HG02870 (cell line): Measurements from ENCODE around the gene BCAP31.
"Not testable (repeated sequence)": the region's sequence is repeated elsewhere in the genome, so short reads cannot be mapped to it uniquely, and the experiment has no call there.

ENCODE experiments used
- ATAC-seq: cut with Tn5 transposase; IDR thresholded peaks from one replicate; pipeline ENCODE4 v1.9.1; 2021; ENCODE audit warnings: mild to moderate bottlenecking, moderate library complexity; ENCODE audit not compliant: unreplicated experiment

BCAP31 gene

DNA sequence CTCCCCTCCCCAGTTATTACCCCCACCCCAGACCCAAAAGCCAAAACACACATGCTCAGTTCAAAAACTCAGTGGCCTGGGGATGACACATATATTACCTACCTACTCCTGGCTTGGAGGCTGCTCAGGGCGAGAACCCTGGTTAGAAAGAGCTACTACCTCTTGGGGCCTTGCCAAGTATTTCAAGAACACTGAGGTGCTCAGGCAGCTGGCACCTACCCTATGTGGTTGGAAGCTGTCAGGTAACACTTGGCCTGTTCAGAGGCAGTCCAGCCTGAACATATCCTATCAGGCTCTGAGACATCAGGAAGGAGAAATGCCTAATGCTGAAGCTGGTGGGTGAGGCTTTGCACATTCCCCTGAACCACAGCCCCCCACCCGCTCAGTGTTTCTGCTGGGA lies 4.9 kb downstream of the BCAP31 start:
- no peak for ATAC-seq

DNA sequence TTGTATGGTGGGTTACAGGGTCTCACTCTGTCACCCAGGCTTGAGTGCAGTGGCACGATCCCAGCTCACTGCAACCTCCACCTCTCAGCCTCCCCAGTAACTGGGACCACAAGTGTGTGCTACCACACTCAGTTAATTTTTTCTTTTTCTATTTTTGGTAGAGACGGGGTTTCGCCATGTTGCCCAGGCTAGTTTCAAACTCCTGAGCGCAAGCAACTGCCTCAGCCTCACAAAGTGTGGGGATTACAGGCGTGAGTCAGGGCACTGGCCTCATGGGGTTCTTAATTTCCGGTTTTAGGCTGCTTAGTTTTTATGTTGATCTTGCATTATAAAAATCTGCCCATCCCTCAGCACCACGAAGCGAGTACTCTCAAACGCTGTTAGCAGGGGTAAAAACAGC lies 6.7 kb downstream of the BCAP31 start:
- ATAC-seq, result no peak

DNA sequence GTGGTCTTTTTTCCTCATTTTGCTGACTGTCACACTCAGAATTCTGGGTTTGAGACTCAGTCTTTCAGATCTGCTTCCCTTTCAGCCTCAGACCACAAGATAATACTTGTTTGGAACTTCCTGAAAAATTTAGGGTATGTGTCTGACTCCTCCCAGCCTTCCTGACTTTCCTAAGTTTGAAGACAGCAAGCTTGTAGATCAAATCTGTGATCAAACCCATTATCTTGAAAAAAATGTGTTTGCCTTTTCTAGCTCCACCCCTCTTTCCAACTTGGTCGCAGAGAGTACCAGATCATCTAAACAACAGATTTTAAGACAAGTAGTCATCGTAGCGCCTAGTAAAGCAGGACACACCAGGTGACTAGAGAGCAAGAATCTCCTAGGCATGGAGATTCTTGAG lies 9.9 kb downstream of the BCAP31 start:
- no peak for ATAC-seq

DNA sequence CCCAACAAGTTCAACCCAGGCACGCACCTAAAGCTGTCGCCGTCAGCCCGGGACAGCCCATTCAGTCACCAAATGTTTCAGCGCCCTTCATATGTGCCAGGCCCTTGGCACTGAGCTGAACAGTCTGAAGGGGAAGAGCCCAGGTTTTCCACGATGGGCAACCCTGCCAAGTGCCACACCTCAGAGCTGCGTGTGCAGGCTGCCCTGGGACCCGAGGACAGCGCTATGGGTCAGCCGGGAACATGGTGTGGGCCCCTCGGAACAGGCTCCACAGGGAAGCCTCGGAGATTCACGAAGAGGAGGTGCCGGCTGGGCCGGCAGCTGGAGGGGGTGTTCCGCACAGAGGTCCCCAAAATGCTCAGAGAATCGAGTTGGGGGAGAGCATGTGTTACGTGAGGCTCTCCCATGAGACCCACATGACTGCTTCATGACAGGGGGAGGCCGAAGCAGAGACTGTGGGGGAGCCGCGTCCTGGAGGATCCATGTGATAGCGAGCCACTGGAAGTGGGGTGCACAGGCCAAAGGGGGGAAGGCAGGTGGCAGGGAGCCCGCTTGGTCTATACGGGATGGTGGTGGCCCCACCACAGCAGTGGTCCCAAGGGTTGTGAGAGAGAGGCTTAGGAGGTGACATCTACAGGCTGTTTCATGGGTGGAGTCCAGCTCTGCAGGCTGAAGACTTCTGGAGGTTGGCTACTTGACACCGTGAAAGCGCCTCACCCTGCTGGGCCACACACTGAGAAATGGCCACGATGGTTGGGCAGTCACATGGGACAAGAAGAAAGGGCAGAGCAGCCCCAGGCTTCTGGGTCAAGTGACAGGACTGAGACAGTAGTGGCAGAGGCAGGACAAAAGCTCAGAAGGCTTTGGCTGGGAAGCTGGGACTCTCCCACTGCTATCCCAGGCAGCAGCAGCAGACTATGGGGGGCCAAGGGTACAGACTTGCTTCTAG lies 14.2 kb downstream of the BCAP31 start:
- no peak for ATAC-seq

DNA sequence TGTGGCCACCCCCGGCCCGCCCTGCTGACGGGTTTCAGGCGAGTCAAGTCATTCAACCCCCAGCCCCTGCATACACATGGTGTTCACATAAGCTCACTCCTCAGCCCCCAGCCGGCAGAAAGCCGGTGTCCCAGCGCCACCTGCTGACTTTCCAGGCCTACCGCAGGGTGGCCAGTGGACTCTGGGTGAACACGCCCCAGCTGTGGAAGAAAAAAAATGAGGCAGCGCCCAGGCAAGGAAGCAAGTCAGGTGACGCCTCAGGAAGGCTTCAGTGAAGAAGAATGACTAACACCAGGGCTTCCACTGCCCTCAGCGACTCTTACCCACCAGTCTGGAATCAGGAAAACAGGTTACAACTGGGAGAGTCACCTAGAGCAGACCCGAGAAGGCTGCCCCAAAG lies 15.8 kb downstream of the BCAP31 start:
- no peak for ATAC-seq

DNA sequence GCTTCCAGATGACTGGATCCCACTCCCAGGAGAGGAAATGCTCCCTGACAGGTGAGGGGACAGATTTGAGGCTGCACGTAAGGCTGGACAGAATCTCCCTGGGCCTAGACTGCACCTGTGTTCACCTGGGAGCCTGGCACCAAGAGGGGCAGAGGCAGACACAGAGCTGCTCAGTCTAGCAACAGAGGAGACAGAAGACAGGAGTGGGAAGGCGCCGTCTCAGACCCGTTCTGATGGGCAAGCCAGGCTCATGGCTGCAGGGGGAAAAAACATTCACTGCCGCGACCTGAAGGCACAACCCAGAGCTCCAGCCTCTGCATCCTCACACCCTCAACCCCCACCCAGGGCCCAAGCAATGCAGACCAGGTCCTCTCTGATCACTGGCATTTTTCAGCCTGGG lies 16.8 kb downstream of the BCAP31 start:
- no peak for ATAC-seq

DNA sequence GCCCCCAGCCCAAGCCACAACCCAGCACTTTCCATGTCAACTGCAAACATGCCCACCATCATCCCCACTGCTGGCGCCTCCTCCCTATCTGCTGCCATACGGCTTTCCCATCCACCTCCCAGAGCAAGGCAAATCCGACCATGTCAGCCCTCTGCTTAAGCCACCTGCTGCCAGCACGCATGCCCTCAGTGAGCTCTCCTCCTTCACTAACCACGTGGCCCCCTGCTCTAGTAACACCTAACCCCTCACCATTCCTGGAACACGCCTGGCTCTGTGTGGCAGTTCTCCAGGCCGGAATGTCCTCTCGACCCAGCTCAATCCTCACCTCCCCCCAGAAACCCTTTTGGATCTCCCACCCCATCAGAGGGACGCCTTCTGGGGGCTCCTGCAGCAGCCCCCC lies 17.4 kb downstream of the BCAP31 start:
- ATAC-seq, result no peak

DNA sequence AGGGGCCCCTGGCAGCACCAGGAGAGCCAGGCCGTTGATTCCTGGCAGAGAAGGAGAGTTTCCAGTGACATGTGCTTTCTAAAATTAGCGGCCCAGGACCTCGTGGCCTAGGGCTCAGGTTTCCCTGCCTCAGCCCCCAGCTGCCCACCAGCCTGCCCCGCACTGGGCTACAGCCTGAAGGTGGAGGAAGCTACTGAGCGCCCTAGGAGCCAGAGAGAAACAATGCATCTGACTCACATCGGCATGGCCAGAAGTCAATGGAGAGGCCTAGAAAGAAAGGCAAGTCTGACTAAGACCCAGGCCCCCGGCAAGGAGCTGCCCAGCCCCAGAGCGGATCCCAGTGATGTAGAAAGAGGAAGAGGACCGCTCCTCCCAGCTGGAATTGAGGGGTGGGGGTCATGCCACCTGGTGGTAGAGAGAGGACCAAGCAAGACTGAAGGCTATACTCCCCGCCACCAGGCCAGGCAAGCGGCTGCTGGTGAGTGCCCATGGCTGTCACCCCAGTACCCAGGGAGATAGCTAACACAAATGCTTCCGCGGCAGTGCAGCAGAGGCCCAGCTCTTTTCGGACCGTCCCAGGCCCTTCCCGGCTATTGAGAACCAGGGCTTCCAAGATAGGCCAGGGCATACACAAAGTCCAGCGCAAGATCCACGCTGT lies 18.7 kb downstream of the BCAP31 start:
- ATAC-seq, result not testable (repeated sequence)

DNA sequence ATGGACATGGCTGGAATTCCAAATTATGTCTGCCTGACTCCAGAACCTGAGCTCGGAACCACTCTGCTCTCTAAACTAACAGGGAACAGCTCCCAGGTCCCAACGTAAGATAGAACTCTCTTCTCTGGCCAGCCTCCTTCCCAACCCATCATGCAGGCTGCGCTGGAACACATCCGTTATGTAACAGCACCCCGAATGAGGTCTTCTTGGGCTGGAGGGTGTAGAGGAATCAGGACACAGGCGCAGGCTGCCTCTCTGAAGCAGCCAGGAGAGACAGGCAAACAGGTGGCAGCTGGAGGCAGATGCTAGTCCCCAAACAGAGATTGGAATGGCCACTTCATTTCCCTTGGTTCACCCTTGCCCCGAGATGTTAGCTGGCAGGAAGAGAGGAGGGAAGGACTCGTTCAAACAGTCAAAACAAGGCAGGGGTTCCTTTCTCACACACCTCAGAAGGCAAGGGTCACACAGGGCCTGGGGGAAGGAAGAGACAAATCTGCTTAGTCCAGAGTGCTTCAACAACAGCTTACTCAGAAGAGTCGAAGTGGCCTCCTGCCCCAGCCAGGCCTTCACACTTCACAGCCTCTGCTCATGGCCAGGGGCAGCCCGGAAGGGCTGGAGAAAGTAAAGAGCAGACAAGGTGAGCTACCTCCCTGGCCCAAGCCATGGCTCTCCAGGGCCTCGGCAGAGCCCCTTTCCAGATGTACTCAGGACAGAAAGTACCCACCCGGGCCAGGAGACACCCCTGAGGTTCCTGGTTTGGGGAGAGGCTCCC lies 19.4 kb downstream of the BCAP31 start:
- ATAC-seq, result not testable (repeated sequence)

DNA sequence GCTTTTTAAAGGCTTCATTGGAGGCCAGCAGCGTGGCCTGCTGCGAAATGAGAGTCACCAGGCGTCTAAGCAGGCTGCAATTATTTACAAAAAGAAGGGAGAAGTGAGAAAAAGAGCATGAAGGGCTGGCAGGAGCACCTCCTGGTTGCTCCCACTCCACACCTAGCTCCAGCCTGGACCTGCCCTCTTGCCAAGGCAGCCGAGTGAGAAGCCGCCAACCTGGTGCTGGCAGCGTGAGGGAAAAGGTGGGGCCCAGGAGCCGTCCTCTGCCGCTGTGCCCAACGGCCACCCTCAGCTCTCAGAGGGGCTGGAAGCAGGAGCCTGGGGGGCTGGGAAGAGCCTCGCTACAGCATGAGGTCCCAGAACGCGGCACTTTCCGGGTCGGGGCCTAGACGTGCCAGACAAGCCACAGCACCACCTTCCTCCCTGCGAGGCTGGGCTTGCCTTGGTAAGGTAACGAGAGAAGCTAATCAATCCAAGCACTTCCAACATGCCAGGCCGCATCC lies 20.1 kb downstream of the BCAP31 start:
- no peak for ATAC-seq

DNA sequence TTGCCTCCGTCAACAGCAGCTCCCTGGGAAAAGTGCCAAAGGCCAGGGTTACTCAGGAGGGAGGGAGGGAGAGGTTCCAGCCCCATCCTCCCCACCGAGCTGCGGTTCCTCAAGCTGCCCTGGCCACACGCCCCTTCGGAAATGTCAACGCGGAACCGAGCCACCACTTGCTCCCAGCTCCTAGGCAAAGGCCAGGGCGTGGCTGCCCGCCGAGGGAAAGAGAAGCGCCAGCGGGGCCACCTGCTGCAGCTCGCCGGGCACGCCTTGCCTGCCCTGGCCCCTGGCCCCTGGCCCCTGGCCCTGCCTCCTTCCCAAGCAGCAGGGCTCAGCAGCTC lies 21.2 kb downstream of the BCAP31 start:
- no peak for ATAC-seq

DNA sequence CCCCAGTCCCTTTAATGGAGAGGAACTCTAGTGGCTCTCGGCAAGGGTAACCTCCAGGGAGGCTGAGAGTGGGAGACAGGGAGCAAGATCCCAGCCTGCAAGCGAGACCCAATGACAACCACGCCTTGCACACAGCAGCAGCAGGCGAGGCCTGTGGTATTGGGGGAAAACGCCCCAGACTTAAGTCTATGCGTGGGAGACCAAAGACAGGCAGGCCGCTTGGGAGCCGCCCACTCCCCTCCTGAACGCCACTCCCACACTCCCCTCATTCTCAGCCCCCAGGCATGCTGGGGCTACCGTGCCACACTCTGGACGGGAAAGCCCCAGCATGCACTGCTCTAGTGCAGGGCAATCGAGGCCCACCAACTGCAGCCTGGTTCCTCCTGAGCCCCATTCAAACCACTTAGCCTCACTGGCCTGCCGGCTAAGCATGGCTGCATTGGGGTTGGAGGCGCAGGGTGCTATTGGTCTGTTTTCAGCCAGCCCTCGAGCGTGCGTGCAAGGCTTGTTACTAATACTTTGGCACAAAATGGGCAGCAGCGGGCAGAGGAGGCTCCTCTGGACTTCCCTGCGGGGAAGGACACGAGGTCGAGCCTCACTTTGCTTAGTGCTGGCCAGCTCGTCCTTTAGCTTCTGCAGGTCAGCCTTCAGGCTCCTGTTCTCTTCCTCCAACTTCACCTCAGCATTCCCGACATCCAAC lies 21.7 kb downstream of the BCAP31 start:
- ATAC-seq, result no peak

DNA sequence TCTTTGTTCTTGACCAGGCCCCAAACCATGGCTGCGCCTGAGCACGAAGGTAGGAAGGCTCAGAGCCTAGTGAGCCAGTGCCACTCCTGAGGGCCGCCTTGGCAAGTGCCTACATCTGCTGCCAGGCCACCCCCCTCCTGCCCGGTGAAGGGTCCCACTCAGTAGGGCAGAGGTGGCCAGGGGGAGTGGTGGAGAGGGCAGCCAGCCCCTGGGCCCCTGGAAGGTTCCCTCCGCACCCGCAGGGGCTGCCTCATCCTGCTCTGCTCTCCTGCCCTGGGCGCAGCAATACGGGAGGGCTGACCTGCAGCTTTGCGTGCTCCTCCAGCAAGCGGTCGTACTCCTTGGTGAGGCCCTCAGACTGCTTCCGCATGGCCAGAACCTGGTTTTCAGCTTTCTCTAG lies 22.5 kb downstream of the BCAP31 start:
- ATAC-seq, result no peak

DNA sequence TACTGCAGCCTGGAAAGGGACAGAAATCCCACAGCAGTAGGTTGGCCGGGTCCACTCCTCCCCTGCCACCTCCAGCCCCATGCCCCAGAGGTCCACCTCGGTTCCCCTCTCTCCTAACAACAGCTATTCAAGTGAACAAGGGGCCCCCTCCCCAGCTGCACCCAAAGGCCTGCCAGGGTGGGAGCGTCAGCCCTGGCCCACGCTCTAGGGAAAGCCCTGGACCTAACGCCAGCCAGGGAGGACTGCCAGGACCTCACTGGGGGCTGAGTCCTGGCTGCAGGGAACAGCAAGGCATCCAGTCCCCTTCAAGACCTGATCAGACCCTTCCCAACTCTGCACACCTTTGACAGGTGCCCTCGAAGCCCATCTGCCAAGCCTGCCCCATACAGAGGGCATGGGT lies 23.2 kb downstream of the BCAP31 start:
- no peak for ATAC-seq

DNA sequence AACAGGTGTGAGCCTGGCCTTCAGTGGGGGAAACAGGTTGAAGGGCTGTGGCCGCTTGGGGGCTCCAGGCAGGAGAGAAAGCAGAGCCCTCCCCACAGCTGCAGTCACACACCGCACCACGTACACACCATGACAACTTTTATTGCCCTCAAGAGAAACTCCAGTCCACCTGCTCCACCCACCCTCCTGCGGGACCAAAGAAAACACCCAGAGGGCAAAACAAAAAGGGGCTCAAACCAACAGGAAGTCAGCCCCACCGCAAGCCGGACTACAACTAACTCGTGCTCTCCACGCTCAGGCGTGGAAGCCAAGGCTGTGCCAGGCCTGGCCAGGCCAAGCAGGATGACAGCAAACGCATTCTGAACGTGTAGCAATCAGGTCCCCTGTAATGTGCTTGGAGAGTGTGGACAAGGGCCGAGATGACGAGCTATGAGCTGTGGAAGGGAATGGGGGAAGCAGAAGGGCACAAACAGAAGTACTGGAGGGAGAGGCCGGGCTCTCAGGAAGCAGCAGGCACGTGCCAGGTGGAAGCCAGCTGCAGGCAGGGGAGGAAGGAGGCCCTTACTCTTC lies 23.7 kb downstream of the BCAP31 start:
- ATAC-seq, result no peak

DNA sequence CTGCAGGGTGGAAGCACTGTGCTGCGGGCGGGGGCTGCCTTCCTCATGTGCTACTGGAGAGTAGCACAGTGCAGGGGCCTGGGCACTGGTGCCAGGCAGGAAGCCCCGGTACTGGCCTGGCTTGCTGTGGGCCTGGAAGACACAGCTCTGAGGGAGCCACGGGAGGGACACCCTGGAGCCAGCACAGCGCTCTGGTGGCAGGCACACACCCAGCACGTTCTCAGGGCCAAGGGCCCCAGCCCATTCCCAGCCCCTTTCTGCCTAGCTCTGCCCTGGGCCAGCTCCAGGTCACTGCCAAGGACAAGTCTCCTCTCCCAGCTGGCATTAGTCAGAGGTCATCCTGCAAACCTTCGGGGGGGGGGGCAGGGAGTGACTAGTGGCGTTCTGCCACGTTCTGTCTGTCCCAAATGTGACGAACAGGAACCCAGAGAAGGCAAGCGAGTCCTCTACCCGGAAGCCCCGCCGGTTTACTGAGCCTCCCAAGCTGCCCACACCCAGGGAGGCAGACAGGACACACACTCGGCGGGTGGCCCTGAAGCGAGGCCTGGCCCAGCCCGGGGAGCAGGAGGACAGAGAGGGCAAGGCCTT lies 24.3 kb downstream of the BCAP31 start:
- not testable (repeated sequence) for ATAC-seq

DNA sequence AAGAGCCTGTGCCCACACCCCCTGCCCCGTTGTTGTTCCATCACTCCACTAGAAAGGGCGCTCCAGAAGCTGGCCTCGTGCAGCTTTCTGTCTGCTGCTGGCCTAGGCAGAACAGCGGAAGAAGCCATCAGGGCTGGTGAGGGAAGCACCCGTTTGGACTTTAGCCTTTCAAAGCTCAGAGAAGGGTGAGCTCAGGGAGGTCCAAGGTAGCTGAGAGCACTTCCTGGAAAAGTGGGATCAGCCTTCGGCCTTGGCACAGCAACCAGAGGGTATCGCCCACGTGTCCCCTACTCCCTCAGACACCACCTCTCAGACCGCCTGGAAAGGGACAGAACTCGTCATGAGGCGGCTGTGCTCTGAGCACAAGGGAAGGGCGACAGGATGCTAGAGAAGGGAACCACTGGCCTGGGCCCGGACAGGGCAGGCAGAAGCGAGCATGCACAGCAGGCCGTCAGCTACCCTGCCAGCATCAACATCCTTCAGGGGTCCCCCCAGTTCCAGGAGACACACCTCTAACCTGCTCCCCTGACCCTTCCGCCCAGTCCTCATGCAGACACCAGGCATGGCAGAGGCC lies 24.9 kb downstream of the BCAP31 start:
- ATAC-seq, result not testable (repeated sequence)

DNA sequence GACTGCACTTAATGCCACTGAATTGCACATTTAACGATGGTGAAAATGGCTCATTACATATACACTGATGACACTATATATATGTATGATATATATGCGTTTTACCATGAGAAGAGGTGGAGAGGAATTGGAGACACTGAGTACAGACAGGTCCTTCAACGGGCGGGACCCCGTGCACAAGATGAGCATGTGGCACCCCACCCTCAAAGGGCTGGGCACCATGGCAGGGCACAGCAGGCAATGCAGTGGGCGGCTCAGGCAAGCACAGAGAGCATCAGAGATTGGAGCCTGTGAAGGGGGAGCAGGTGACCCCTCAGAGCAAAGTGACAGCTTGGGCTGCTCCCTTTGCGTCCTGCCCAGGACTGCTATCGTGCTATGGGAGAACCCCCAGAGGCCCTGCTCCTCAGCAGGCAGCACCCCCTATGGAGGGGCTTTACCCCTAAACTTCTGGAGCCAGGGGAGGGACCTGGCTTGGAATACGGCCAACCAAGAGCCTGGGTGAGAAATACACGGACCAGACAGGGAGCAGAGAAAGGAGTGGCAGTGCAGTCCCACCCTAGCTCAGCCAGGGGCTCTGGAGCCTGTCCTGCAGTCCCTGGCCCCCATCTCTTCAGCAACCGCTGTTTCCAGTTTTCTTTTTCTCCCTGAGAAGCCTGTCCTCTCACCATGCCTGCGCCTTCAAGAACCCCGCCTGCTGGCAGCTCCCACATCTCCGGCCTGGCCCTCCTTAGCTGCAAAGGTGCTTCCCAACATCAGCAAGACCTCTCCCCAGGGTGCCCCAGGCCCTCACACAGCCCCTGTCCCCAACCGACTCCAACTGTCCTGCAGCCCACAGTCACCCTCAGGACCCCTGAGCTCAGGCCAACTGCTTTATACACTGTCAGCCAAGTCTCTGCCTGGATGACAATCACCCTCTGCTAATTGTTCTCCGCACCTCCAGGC lies 26.0 kb downstream of the BCAP31 start:
- no peak for ATAC-seq
